Rectal smooth muscle tissue (tissue), 1 donor: Measurements from ENCODE around the gene PRR27.
"Not testable (repeated sequence)": the region's sequence is repeated elsewhere in the genome, so short reads cannot be mapped to it uniquely, and the experiment has no call there.

Experiments used
- H3K27ac ChIP-seq: one replicate; pipeline ENCODE4 v1.7.0; 2013; ENCODE audit warnings: low read depth, low read length, inconsistent platforms
- H3K27me3 ChIP-seq: one replicate; pipeline ENCODE4 v1.7.0; 2013; ENCODE audit warnings: low read length; ENCODE audit not compliant: control insufficient read depth, insufficient read depth
- H3K36me3 ChIP-seq: one replicate; pipeline ENCODE4 v1.7.0; 2013; ENCODE audit warnings: low read length; ENCODE audit not compliant: control insufficient read depth, insufficient read depth
- H3K4me1 ChIP-seq: one replicate; pipeline ENCODE4 v1.7.0; 2013; ENCODE audit warnings: low read length; ENCODE audit not compliant: control insufficient read depth, insufficient read depth
- H3K4me3 ChIP-seq: one replicate; pipeline ENCODE4 v1.7.0; 2013; ENCODE audit warnings: low read length
- H3K9ac ChIP-seq: one replicate; pipeline ENCODE4 v1.7.0; 2013; ENCODE audit warnings: low read length

The PRR27 gene

DNA sequence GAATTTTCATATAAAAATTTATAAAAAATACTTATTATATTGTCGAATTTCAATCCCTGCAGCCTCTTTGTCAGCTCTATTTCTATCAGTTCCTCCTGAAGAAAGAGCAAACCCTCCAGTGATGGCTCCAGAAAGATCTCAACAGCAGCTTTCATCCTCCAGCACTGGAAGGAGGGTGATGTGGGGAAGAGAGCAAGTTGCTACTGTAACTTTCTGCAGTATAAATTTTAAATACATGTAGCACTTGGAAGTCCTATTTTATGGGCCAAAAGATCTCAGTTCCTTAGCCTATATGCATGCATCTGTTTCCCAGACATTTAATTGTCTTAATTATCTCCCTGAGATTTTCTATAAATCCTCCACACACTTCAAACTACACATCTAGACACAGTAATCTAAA, 27.8 kb downstream of the PRR27 start:
- Histone ChIP-seq H3K27ac (no peak overlapping the region), H3K4me3 (no peak overlapping the region), H3K27me3 (no peaks in the 10 kb centered on the region), H3K9ac (no peak overlapping the region), H3K4me1 (no peaks in the 10 kb centered on the region), H3K36me3 (no peaks in the 10 kb centered on the region)

DNA sequence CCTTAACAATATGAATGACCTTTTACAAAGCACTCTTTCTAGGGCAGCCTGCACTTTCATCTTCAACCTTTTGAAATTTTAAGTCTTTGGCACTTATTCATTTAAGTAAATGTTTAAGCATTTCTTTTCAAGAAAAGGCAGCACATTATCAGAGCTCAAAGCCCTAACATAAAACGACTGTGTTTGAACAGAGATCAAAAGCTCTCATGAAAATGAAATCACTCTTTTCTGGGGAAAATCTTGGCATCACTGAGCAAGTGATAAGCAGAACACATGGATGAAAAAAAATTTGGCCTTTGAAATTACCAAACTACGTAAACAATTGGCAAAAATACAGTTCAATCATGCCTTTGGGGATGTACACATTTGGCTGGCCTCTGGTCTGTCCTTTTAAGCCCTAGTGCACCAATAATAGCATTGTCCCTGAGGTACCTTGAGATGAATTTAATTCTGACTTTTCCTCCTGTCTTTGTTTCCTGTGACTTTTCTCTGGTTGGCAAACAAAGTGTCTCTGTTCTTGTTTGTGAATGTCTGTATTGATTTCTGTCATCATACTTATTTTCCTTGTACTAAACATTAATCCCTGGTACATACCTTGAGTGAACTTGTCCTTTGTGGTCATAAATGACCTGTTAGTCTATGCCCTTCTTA, 28.6 kb downstream of the PRR27 start:
- H3K4me1 ChIP-seq = no peaks in the 10 kb centered on the region
- H3K27me3 ChIP-seq = no peaks in the 10 kb centered on the region
- H3K9ac ChIP-seq = no peak overlapping the region
- no peak overlapping the region for H3K27ac ChIP-seq
- no peak overlapping the region for H3K4me3 ChIP-seq
- H3K36me3 ChIP-seq = no peaks in the 10 kb centered on the region

DNA sequence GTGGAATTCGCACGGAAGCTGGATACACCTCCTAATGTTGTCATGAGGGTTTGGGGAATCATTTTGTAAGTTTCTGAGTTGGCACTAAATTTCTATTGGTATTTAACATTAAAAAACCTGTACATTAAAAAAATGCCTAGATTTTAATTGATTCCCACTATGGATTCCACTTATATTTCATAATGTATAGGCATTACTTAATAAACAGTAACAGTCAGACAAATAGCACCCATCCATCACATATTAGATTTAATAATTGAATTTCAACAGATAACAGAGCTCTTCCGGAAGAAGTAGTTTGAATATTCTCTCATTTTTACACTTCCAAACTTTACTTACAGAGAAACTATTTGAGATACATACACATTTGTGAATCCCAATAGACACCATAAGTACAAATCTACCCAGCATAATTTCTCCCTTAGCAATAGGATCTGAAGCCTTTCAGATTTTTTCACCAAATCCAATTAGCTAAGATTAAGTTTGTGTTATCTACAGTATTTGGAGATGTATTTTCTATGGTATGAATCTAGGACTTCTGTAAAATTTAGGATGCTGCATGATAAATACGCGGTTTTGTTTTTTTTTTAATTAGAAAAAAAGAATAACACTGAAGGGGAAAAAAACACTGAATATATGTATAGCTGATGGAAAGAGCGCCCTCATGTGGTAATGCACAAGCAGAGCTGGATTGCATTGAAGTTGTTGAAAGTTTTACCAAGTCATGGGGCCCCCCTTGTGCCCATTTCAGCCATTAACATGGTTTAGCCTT, 29.3 kb downstream of the PRR27 start:
- Histone ChIP-seq H3K36me3 (no peaks in the 10 kb centered on the region), H3K27me3 (no peaks in the 10 kb centered on the region), H3K4me3 (no peak overlapping the region), H3K9ac (no peak overlapping the region), H3K27ac (no peak overlapping the region), H3K4me1 (no peaks in the 10 kb centered on the region)

DNA sequence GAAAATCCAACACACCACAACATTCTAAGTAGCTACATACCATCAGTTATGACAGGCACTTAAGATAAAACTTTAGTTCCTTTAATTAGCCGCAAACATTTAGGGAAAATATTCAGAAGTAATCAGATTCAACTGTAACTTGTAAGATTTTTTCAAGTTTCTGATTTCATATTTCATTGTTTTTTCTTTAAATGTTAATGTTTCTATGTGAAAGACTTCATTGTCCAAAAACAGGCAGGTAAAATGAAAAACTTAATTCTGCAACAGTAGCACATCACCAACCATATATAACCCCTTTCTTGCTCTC, 29.9 kb downstream of the PRR27 start:
- Histone ChIP-seq H3K27me3 (no peaks in the 10 kb centered on the region), H3K36me3 (no peaks in the 10 kb centered on the region), H3K9ac (no peak overlapping the region), H3K4me1 (no peaks in the 10 kb centered on the region), H3K27ac (no peak overlapping the region), H3K4me3 (no peak overlapping the region)

DNA sequence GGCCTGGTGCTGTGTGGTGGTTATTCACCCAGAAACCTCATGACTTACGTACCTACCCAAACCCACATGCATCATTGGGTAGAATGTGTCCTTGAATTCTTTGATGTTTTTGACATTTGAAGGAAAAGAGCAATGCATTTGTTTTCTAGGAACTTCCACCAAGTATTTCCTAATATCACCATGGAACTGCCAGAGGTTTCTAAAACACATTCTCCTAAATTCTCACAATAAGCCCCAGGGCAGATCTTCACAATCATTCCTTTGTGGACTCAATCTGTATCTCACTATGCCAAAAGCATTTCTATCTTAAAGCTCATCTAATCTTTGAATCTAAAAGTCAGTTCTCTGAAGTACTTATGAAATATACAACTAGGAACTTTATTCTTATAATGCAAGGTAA, 33.2 kb downstream of the PRR27 start:
- Histone ChIP-seq H3K9ac (no peak overlapping the region), H3K36me3 (no peaks in the 10 kb centered on the region), H3K4me1 (no peaks in the 10 kb centered on the region), H3K27ac (no peak overlapping the region), H3K4me3 (no peak overlapping the region), H3K27me3 (no peaks in the 10 kb centered on the region)

DNA sequence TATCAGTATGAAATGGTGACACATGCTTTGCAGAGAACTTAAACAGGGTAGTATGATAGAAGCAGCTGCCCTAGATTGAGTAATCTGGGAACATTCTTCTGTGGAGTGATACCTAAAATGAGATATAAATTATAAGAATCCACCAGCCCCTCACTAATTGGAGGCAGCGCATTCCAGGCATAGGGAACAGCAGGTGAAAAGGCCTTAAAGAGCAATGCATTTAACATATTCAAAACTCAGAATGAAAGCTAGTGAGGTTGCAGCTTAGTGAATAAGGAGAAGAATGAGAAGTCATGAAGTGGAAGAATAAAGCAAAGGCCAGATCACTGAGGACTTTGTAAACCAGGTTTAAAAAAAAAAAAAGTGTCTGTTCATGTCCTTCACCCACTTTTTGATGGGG, 36.5 kb downstream of the PRR27 start:
- no peak overlapping the region for H3K4me3 ChIP-seq
- H3K9ac ChIP-seq = no peak overlapping the region
- H3K36me3 ChIP-seq = no peaks in the 10 kb centered on the region
- no peak overlapping the region for H3K27ac ChIP-seq
- H3K4me1 ChIP-seq = no peaks in the 10 kb centered on the region
- H3K27me3 ChIP-seq = no peaks in the 10 kb centered on the region

DNA sequence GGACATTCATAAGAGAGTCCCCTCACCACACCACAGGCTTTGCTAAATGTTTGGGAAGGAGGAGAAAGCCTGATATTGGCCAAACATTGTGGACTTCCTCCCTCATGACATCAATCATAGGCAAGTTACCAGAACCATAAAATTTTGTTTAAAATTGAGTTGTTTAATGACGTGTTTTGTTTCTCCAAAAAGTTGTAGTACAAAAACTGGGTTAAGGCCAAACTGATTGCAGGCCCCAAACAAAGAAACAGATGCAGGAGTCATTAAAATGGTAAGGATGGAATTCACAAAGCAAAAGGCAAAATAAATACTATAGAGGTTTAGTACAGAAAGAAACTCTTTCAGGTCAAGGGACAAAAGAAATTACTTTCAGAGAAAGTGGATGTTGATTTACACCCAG, 37.6 kb downstream of the PRR27 start:
- Histone ChIP-seq H3K36me3 (no peaks in the 10 kb centered on the region), H3K4me3 (no peak overlapping the region), H3K27ac (no peak overlapping the region), H3K27me3 (no peaks in the 10 kb centered on the region), H3K9ac (no peak overlapping the region), H3K4me1 (no peaks in the 10 kb centered on the region)

DNA sequence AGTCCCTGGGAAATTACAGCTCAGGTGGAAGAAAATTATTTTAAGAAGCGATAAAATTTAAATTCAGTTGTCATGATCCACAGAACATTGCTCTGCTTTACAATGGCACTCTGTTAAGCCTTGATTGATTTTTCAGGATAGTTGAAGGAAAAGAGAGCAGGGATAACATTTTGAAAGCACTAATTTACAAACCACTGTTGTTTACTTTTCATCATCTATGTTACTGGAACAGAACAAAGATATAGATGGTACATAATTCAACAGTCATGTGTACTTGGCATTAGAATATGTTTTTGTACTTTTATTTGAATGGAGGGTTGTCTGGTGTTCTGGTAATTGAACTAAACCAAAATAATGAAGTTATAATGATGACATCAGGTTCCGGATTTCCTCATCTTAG, 38.9 kb downstream of the PRR27 start:
- H3K36me3 ChIP-seq = no peaks in the 10 kb centered on the region
- H3K4me1 ChIP-seq = no peaks in the 10 kb centered on the region
- H3K4me3 ChIP-seq = no peak overlapping the region
- no peak overlapping the region for H3K9ac ChIP-seq
- H3K27me3 ChIP-seq = no peaks in the 10 kb centered on the region
- H3K27ac ChIP-seq = no peak overlapping the region

DNA sequence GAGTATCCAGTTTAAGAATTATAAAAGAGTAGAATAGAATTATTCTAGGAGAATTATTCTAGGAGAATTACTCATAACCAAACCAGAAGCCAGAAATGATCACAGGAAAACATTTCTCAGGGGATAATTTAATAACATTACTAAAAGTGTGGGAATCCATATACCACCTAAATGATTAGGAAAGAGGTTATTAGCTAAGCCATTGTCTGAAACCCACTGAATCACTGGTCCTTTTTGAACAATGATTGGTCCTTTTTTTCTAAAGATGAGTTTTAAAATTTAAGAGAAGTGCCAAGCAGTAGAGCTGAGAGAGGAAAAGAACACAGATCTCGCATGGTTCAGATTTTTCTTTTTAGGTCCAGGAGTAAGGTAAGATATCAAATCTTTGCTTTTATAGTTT, 41.4 kb downstream of the PRR27 start, which contains the start of gene ODAM:
Gene ODAM, plus strand, starts transcription at position 301 of the 400 bp plus-strand sequence. CDS start 819 bp downstream, outside the sequence.
- Histone ChIP-seq H3K4me3 (no peak within 1 kb of the TSS), H3K4me1 (no peaks in the 10 kb centered on the region), H3K36me3 (no peaks in the 10 kb centered on the region), H3K27ac (no peak within 1 kb of the TSS), H3K27me3 (no peaks in the 10 kb centered on the region), H3K9ac (no peak within 1 kb of the TSS)

DNA sequence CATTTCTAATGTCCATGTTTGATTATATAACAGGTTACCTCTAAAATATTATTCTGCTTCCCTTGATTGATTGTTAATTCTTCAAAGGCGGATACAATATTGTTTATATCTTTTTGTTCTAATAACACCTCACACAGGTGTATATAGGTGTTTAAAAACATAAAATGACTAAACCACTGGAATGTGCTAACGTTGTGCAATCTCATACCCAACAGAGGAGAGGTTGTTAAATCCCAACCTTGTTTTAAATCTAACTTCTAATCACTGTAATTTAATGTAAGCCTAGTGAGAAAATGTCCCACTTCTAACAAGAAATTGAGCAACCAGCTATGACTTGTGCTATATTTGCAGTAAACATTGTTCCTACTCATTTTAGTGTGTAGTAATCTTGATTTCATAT, 42.8 kb downstream of the PRR27 start:
- Histone ChIP-seq H3K4me3 (no peak overlapping the region), H3K4me1 (no peaks in the 10 kb centered on the region), H3K36me3 (no peaks in the 10 kb centered on the region), H3K9ac (no peak overlapping the region), H3K27ac (no peak overlapping the region), H3K27me3 (no peaks in the 10 kb centered on the region)

DNA sequence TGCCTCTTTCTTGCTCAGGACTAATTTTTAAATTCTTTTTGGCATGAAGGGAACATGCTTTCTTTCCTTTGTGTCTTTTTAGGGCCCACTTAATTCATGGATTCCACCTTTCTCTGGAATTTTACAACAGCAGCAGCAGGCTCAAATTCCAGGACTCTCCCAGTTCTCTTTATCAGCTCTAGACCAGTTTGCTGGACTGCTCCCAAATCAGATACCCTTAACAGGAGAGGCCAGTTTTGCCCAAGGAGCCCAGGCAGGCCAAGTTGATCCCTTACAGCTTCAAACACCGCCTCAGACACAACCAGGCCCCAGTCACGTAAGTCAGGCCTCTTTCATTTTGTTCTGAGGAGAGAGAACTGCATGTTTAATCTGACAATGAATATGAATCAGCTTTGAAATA, 43.8 kb downstream of the PRR27 start:
- H3K4me3 ChIP-seq = no peak overlapping the region
- no peaks in the 10 kb centered on the region for H3K4me1 ChIP-seq
- no peak overlapping the region for H3K9ac ChIP-seq
- no peaks in the 10 kb centered on the region for H3K36me3 ChIP-seq
- no peaks in the 10 kb centered on the region for H3K27me3 ChIP-seq
- no peak overlapping the region for H3K27ac ChIP-seq

DNA sequence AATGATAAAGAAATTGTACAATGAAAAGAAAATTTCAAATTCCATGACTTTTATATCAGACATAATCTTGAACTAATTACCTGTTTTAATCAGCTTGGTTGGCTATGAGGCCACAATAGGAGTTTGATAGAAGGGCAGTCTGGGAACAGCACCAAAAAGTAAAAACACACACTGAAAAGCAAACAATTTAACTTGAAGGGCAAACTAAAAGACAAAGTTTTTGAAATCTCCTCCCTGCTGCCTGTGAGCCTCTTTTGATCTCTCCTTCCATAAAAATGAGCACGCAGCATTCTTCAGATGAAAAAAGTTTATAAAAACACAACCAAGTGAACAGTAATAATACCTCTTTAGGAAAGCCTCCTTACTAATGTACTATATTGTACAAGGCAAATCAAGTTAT, 49.6 kb downstream of the PRR27 start:
- H3K27ac ChIP-seq = no peak overlapping the region
- no peaks in the 10 kb centered on the region for H3K36me3 ChIP-seq
- no peaks in the 10 kb centered on the region for H3K4me1 ChIP-seq
- no peak overlapping the region for H3K4me3 ChIP-seq
- H3K9ac ChIP-seq = no peak overlapping the region
- H3K27me3 ChIP-seq = no peaks in the 10 kb centered on the region

DNA sequence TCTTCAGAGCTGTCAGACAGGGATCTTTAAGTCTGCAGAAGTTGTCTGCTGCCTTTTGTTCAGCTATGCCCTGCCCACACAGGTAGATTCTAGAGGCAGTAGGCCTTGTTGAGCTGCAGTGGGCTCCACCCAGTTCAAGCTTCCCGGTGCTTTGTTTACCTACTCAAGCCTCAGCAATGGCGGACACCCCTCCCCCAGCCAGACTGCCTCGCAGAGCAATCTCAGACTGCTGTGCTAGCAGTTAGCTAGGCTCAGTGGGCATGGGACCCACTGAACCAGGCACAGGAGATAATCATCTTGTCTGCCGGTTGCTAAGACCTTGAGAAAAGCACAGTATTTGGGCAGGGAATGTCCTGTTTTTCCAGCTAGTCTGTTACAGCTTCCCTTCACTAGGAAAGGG, 58.7 kb downstream of the PRR27 start:
- H3K27me3 ChIP-seq, H3K4me1 ChIP-seq, H3K36me3 ChIP-seq, H3K4me3 ChIP-seq, H3K27ac ChIP-seq, H3K9ac ChIP-seq: not testable (repeated sequence)
